Measurements from ENCODE around the gene GYG2.

The GYG2 gene

GRCh38 chrX:2824886-2825285, 3.8 kb upstream of the GYG2 start:
- no peaks in the 10 kb centered on the region for H3K27me3 ChIP-seq (replicated peaks; ENCODE audit: control insufficient read depth, insufficient read depth, low read length)
- H3K36me3 ChIP-seq (ENCODE audit: control insufficient read depth, insufficient read depth, low read length): no peaks in the 10 kb centered on the region
- no peak overlapping the region for H3K4me3 ChIP-seq (replicated peaks; ENCODE audit: low read depth, low read length)
- TF ChIP-seq CTCF (IDR thresholded peaks at IDR 0.05; ENCODE audit: insufficient read depth, low read length, poor library complexity, severe bottlenecking): no peak
- DNase-seq (ENCODE audit: extremely low read depth, insufficient read length): no peak

GRCh38 chrX:2828959-2829411, 255 bp downstream of the GYG2 start:
- TF ChIP-seq CTCF (IDR thresholded peaks at IDR 0.05; ENCODE audit: insufficient read depth, low read length, poor library complexity, severe bottlenecking): no peak
- Histone ChIP-seq H3K36me3 (ENCODE audit: control insufficient read depth, insufficient read depth, low read length) (no peaks in the 10 kb centered on the region), H3K27me3 (replicated peaks; ENCODE audit: control insufficient read depth, insufficient read depth, low read length) (no peaks in the 10 kb centered on the region), H3K4me3 (replicated peaks; ENCODE audit: low read depth, low read length) (no peak overlapping the region)
- no peak for DNase-seq (ENCODE audit: extremely low read depth, insufficient read length)

GRCh38 chrX:2829469-2830246, 928 bp downstream of the GYG2 start:
- H3K36me3 ChIP-seq (ENCODE audit: control insufficient read depth, insufficient read depth, low read length): no peaks in the 10 kb centered on the region
- H3K4me3 ChIP-seq (replicated peaks; ENCODE audit: low read depth, low read length): no peak overlapping the region
- TF ChIP-seq CTCF (IDR thresholded peaks at IDR 0.05; ENCODE audit: insufficient read depth, low read length, poor library complexity, severe bottlenecking): no peak
- no peak for DNase-seq (ENCODE audit: extremely low read depth, insufficient read length)
- no peaks in the 10 kb centered on the region; the same call in 1 of the 2 replicates for H3K27me3 ChIP-seq (replicated peaks; ENCODE audit: control insufficient read depth, insufficient read depth, low read length)

- no peak overlapping the region for H3K4me3 ChIP-seq (replicated peaks; ENCODE audit: low read depth, low read length)
- TF ChIP-seq CTCF (IDR thresholded peaks at IDR 0.05; ENCODE audit: insufficient read depth, low read length, poor library complexity, severe bottlenecking): no peak
- no peaks in the 10 kb centered on the region for H3K36me3 ChIP-seq (ENCODE audit: control insufficient read depth, insufficient read depth, low read length)
- H3K27me3 ChIP-seq (replicated peaks; ENCODE audit: control insufficient read depth, insufficient read depth, low read length): no peaks in the 10 kb centered on the region; the same call in 1 of the 2 replicates
- no peak for DNase-seq (ENCODE audit: extremely low read depth, insufficient read length)
Measured at GRCh38 chrX:2831471-2832228, 2.9 kb downstream of the GYG2 start.

GRCh38 chrX:2837961-2838360, 9.2 kb downstream of the GYG2 start:
- no peak for DNase-seq (ENCODE audit: extremely low read depth, insufficient read length)
- no peak overlapping the region for H3K4me3 ChIP-seq (replicated peaks; ENCODE audit: low read depth, low read length)
- no peaks in the 10 kb centered on the region; the same call in 1 of the 2 replicates for H3K27me3 ChIP-seq (replicated peaks; ENCODE audit: control insufficient read depth, insufficient read depth, low read length)
- no peaks in the 10 kb centered on the region for H3K36me3 ChIP-seq (ENCODE audit: control insufficient read depth, insufficient read depth, low read length)
- TF ChIP-seq CTCF (IDR thresholded peaks at IDR 0.05; ENCODE audit: insufficient read depth, low read length, poor library complexity, severe bottlenecking): no peak
